Fibroblast of lung (primary cell): ENCODE data around the gene HIBCH.

Experiments
- EZH2 ChIP-seq: IDR thresholded peaks from 2 replicates; pipeline ENCODE4 v1.5.1; 2012; ENCODE audit warnings: low read length, control low read depth, mild to moderate bottlenecking; ENCODE audit errors: missing control alignments
- TF ChIP-seq, protein P1 (sequence below), 2 donors: IDR thresholded peaks in 1 of 2; conservative IDR thresholded peaks in 1 of 2; 1 replicate in 1 of 2; 2 replicates in 1 of 2; pipeline ENCODE4 v1.5.1; 2011 to 2012; ENCODE audit warnings: low read length in 2 of 2, control low read depth in 1 of 2, inconsistent platforms in 1 of 2, low read depth in 1 of 2, mild to moderate bottlenecking in 1 of 2

GRCh38 chr2:190336420-190336819 lies 16.8 kb upstream of the HIBCH start:
- TF ChIP-seq, protein P1, sequence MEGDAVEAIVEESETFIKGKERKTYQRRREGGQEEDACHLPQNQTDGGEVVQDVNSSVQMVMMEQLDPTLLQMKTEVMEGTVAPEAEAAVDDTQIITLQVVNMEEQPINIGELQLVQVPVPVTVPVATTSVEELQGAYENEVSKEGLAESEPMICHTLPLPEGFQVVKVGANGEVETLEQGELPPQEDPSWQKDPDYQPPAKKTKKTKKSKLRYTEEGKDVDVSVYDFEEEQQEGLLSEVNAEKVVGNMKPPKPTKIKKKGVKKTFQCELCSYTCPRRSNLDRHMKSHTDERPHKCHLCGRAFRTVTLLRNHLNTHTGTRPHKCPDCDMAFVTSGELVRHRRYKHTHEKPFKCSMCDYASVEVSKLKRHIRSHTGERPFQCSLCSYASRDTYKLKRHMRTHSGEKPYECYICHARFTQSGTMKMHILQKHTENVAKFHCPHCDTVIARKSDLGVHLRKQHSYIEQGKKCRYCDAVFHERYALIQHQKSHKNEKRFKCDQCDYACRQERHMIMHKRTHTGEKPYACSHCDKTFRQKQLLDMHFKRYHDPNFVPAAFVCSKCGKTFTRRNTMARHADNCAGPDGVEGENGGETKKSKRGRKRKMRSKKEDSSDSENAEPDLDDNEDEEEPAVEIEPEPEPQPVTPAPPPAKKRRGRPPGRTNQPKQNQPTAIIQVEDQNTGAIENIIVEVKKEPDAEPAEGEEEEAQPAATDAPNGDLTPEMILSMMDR (conservative IDR thresholded peaks at IDR 0.05 in 1 of 2, IDR thresholded peaks at IDR 0.05 in 1 of 2; ENCODE audit: low read depth in 1 of 2, low read length in 2 of 2), result no peak
- no peak for TF ChIP-seq EZH2
